GM23338 (cell line): Measurements from ENCODE around the gene NANP. TPM values are rescaled to one million over a fixed set of nuclear protein-coding genes. Genes with fewer than 3 reads are reported as not detected.

Experiments
- ATAC-seq: fragments of 200-7000 bp; cut with Tn5 transposase; 3 replicates; pipeline ENCODE4 v1.9.1; 2020
- DNase-seq: peaks from one replicate; pipeline ENCODE4 v3.0.0-alpha.2; 2015; ENCODE audit warnings: low spot score
- H2AFZ ChIP-seq: fragments of 200-600 bp; sonication (generic); 2 replicates; pipeline ENCODE4 v1.8.0; 2016; ENCODE audit warnings: antibody characterized with exemption, mild to moderate bottlenecking, moderate library complexity
- H3F3A ChIP-seq: fragments of 200-600 bp; sonication (generic); replicated peaks from 2 replicates; pipeline ENCODE4 v1.8.0; 2017; ENCODE audit warnings: antibody characterized with exemption, mixed run types, low read depth
- H3K27ac ChIP-seq: fragments of 200-600 bp; sonication (generic); 2 replicates; pipeline ENCODE4 v1.6.1; 2016; ENCODE audit warnings: low read depth
- H3K27me3 ChIP-seq: fragments of 200-600 bp; sonication (generic); 2 replicates; pipeline ENCODE4 v1.8.0; 2016; ENCODE audit warnings: mild to moderate bottlenecking, mixed run types, moderate library complexity; ENCODE audit not compliant: insufficient read depth
- H3K36me3 ChIP-seq: fragments of 200-600 bp; sonication (generic); 2 replicates; pipeline ENCODE4 v1.8.0; 2016; ENCODE audit warnings: mild to moderate bottlenecking; ENCODE audit not compliant: insufficient read depth
- H3K4me1 ChIP-seq: fragments of 200-600 bp; sonication (generic); 2 replicates; pipeline ENCODE4 v1.8.0; 2016; ENCODE audit warnings: mild to moderate bottlenecking, moderate library complexity; ENCODE audit not compliant: insufficient read depth
- H3K4me2 ChIP-seq: fragments of 200-600 bp; sonication (generic); 2 replicates; pipeline ENCODE4 v1.7.1; 2017; ENCODE audit warnings: mixed run types
- H3K4me3 ChIP-seq: fragments of 200-600 bp; sonication (generic); 2 replicates; pipeline ENCODE4 v1.6.1; 2016; ENCODE audit warnings: mixed run types
- H3K79me2 ChIP-seq: fragments of 200-600 bp; sonication (generic); replicated peaks from 2 replicates; pipeline ENCODE4 v1.8.0; 2017; ENCODE audit warnings: mild to moderate bottlenecking; ENCODE audit not compliant: insufficient read depth
- H3K9me2 ChIP-seq: fragments of 200-600 bp; sonication (generic); 2 replicates; pipeline ENCODE4 v1.8.0; 2017; ENCODE audit not compliant: insufficient read depth
- H4K20me1 ChIP-seq: fragments of 200-600 bp; sonication (generic); replicated peaks from 2 replicates; pipeline ENCODE4 v1.8.0; 2017; ENCODE audit warnings: mild to moderate bottlenecking; ENCODE audit not compliant: insufficient read depth
- H3K27ac Mint-ChIP-seq: 2 replicates; pipeline ENCODE4 v1.8.0; 2020; ENCODE audit warnings: inconsistent platforms, mild to moderate bottlenecking, moderate library complexity, mixed read lengths
- H3K27me3 Mint-ChIP-seq: 3 replicates; pipeline ENCODE4 v1.8.0; 2022; ENCODE audit warnings: low read depth, mild to moderate bottlenecking, moderate library complexity, mixed read lengths, inconsistent platforms; ENCODE audit not compliant: insufficient read depth, poor library complexity
- H3K36me3 Mint-ChIP-seq: 3 replicates; pipeline ENCODE4 v1.8.0; 2021; ENCODE audit warnings: low read depth, mild to moderate bottlenecking, inconsistent platforms, moderate library complexity, mixed read lengths
- H3K4me1 Mint-ChIP-seq: 3 replicates; pipeline ENCODE4 v1.8.0; 2020; ENCODE audit warnings: mild to moderate bottlenecking, inconsistent platforms, mixed read lengths
- H3K4me3 Mint-ChIP-seq: 3 replicates; pipeline ENCODE4 v1.8.0; 2021; ENCODE audit warnings: moderate library complexity, mild to moderate bottlenecking, inconsistent platforms, mixed read lengths
- H3K9me3 Mint-ChIP-seq: 3 replicates; pipeline ENCODE4 v1.8.0; 2020; ENCODE audit warnings: moderate library complexity, mild to moderate bottlenecking, inconsistent platforms, mixed read lengths
- CREB1 ChIP-seq: fragments of 250-450 bp; sonication (Bioruptor Pico); IDR thresholded peaks from 2 replicates; pipeline ENCODE4 v1.5.0; 2020; ENCODE audit warnings: low read depth, mild to moderate bottlenecking, moderate library complexity
- EZH2 ChIP-seq: fragments of 200-600 bp; sonication (generic); IDR thresholded peaks from one replicate; pipeline ENCODE4 v1.8.0; 2017; ENCODE audit warnings: antibody characterized with exemption, mild to moderate bottlenecking, low read depth; ENCODE audit not compliant: unreplicated experiment
- EZH2phosphoT487 ChIP-seq: fragments of 200-600 bp; sonication (generic); IDR thresholded peaks from one replicate; pipeline ENCODE4 v1.8.1; 2018; ENCODE audit warnings: antibody characterized with exemption; ENCODE audit not compliant: unreplicated experiment
- JUNB ChIP-seq: IDR thresholded peaks from one replicate; pipeline ENCODE4 v1.6.1; 2016; ENCODE audit warnings: antibody characterized with exemption; ENCODE audit not compliant: unreplicated experiment
- NANOG ChIP-seq: IDR thresholded peaks from 2 replicates; pipeline ENCODE4 v1.6.1; 2016; ENCODE audit warnings: antibody characterized with exemption, borderline replicate concordance
- POLR2AphosphoS5 ChIP-seq: IDR thresholded peaks from 2 replicates; pipeline ENCODE4 v1.6.1; 2016; ENCODE audit warnings: antibody characterized with exemption, low read depth
- ZNF114 ChIP-seq: fragments of 250-450 bp; sonication (Bioruptor Pico); IDR thresholded peaks from 2 replicates; pipeline ENCODE4 v1.5.0; 2020; ENCODE audit warnings: mild to moderate bottlenecking, moderate library complexity
- ZNF331 ChIP-seq: fragments of 250-450 bp; sonication (Bioruptor Pico); IDR thresholded peaks from 2 replicates; pipeline ENCODE4 v1.5.0; 2020; ENCODE audit warnings: low read depth, mild to moderate bottlenecking, moderate library complexity
- polyA plus RNA-seq: library from polyadenylated mRNA; unstranded; fragments of >200 nt; fragmentation: Nextera tagmentation; extraction: Ambion mirVana; gene quantifications from 2 replicates; pipeline ENCODE4 v1.2.1, GENCODE V29; 2016
- total RNA-seq: library from RNA; depleted of rRNA; stranded (reverse); fragments of >200 nt; shearing (Covaris generic); gene quantifications from 2 replicates; pipeline ENCODE4 v1.2.3, GENCODE V29; 2014
- TF ChIP-seq, protein P1 (sequence below): IDR thresholded peaks from 2 replicates; pipeline ENCODE4 v1.6.1; 2016; ENCODE audit warnings: antibody characterized with exemption
- TF ChIP-seq, protein P2 (sequence below): IDR thresholded peaks from one replicate; pipeline ENCODE4 v1.6.1; 2018; ENCODE audit warnings: antibody characterized with exemption; ENCODE audit not compliant: unreplicated experiment

The NANP gene
- total and polyA plus RNA-seq, 2 experiments from 2014 or later, result 3.9 to 7.6 TPM

DNA sequence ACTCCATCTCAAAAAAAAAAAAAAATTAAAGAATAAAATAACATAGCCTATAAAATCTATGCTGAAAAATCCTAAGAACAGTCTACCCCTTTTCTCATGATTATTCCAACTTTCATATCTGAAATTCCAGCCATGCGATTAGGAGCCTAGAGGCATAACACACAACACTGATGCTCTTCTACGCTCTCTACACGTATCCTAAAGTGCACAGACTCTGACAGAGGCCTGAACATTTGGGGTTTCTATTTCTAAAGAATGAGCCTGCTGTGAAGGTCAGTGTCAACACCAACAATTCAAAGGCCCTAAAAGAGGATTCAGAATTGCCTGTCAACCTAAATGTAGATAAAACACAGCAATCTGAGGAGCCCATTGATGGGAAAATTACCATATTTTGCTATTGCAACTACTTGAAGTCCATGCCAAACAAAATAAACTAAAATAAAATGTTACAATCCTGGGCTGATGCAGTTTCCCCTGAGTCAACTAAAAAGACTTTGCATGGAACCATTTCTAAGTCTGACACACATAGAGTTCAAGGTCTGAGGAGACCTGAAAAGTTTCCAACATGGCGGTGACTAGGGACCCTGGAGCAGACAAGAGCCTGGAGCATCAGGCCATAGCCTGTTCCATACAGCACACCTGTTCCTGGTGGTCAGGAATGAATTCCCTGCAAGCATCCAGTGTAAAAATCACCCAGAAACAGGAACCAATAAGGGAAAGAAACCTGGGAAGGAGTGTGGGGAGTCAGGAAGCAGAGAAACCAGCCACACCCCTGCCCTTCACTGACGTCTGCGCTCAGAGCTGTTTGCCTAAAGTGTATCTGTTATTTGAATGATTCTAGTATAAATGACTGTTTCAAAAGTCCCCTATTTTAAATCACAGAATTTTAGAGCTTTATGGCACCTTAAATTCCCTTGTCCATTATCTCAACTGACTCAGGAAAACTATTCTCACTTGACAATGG lies 50.2 kb downstream of the NANP start:
- Histone ChIP-seq H3K27me3 (no peaks in the 10 kb centered on the region), H2AFZ (no peak overlapping the region), H3K27ac (0 out of 2 replicates have a peak overlapping the region, but pooled peaks have one; percentile 48), H3K9me2 (no peaks in the 10 kb centered on the region), H3F3A (no peaks in the 10 kb centered on the region), H3K4me1 (no peaks in the 10 kb centered on the region), H3K4me2 (no peak overlapping the region), H4K20me1 (peaks cover 36% of the 10 kb centered on the region), H3K4me3 (no peak overlapping the region), H3K36me3 (no peaks in the 10 kb centered on the region), H3K79me2 (peaks cover 96% of the 10 kb centered on the region)
- DNase-seq (no peak), ATAC-seq (no peak)
- H3K9me3 Mint-ChIP-seq, result no peaks in the 10 kb centered on the region; the same call in 2 of the 3 replicates
- TF ChIP-seq NANOG, result no peak
- TF ChIP-seq, protein P1, sequence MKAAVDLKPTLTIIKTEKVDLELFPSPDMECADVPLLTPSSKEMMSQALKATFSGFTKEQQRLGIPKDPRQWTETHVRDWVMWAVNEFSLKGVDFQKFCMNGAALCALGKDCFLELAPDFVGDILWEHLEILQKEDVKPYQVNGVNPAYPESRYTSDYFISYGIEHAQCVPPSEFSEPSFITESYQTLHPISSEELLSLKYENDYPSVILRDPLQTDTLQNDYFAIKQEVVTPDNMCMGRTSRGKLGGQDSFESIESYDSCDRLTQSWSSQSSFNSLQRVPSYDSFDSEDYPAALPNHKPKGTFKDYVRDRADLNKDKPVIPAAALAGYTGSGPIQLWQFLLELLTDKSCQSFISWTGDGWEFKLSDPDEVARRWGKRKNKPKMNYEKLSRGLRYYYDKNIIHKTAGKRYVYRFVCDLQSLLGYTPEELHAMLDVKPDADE, result no peak
- TF ChIP-seq POLR2AphosphoS5, result no peak
- peaks cover 2% of the 10 kb centered on the region for H3K27me3 Mint-ChIP-seq
- H3K27ac Mint-ChIP-seq, result no peak overlapping the region
- peaks cover 7% of the 10 kb centered on the region; the same call in 2 of the 3 replicates for H3K4me1 Mint-ChIP-seq
- no peak overlapping the region for H3K4me3 Mint-ChIP-seq
- peaks cover 38% of the 10 kb centered on the region for H3K36me3 Mint-ChIP-seq

DNA sequence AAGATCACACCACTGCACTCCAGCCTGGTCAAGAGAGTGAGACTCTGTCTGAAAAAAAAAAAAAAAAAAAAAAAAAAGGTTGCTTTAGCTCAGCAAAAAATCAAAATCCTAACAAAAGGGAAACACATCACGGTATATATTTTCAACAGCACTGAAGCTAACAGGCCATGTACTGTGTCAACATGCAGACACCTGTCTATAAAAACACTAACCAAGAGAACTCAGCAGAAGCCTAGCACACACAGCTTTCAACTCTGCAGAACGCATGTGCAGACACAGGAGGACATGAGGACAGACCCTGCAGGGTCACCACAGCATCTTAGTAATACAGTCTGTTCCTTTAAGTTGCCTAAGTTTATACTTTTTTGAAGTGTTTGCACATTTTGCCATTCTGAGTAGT lies 52.0 kb downstream of the NANP start:
- Histone ChIP-seq H3K4me1 (peaks cover 9% of the 10 kb centered on the region; the same call in 1 of the 2 replicates), H3K9me2 (no peaks in the 10 kb centered on the region), H3K4me3 (no peak overlapping the region), H3F3A (no peaks in the 10 kb centered on the region), H3K27me3 (no peaks in the 10 kb centered on the region), H4K20me1 (peaks cover 33% of the 10 kb centered on the region), H3K79me2 (peaks cover 96% of the 10 kb centered on the region), H3K4me2 (no peak overlapping the region), H3K27ac (no peak overlapping the region), H2AFZ (no peak overlapping the region), H3K36me3 (no peaks in the 10 kb centered on the region)
- TF ChIP-seq EZH2phosphoT487 (no peak), NANOG (no peak), CREB1 (CRISPR knock-in tag) (no peak), ZNF331 (CRISPR knock-in tag) (no peak)
- Mint-ChIP-seq H3K9me3 (no peaks in the 10 kb centered on the region; the same call in 2 of the 3 replicates), H3K27ac (no peak overlapping the region), H3K27me3 (peaks cover 2% of the 10 kb centered on the region), H3K4me1 (peaks cover 20% of the 10 kb centered on the region), H3K4me3 (no peak overlapping the region), H3K36me3 (peaks cover 38% of the 10 kb centered on the region)
- ATAC-seq (no peak), DNase-seq (no peak)

DNA sequence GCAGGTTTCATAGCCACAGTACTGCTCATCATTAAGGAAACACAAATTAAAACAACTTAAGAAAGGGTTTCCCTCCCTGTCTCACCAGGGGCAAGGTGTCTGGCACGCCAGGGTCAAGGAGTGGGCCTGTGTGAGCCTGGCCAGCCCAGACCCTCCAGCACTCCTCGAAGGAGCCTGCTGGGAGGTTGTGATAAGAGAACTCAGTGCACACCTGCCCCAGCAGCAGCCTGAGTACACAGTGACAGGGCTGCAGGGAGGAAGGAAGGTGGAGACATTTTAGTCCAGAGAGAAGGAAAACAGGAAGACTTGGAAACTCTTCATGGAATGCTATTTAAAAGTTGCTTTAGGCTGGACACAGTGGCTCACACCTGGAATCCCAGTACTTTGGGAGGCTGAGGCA lies 52.6 kb downstream of the NANP start:
- Mint-ChIP-seq H3K9me3 (no peaks in the 10 kb centered on the region; the same call in 2 of the 3 replicates), H3K4me3 (no peak overlapping the region), H3K4me1 (peaks cover 24% of the 10 kb centered on the region), H3K27me3 (peaks cover 2% of the 10 kb centered on the region), H3K36me3 (peaks cover 40% of the 10 kb centered on the region), H3K27ac (0 out of 2 replicates have a peak overlapping the region, but pooled peaks have one; percentile 53)
- Histone ChIP-seq H3K4me1 (peaks cover 9% of the 10 kb centered on the region; the same call in 1 of the 2 replicates), H3K4me2 (no peak overlapping the region), H3K9me2 (no peaks in the 10 kb centered on the region), H2AFZ (no peak overlapping the region), H3F3A (no peaks in the 10 kb centered on the region), H3K27me3 (no peaks in the 10 kb centered on the region), H3K36me3 (no peaks in the 10 kb centered on the region), H3K79me2 (peaks cover 96% of the 10 kb centered on the region), H3K4me3 (no peak overlapping the region), H4K20me1 (peaks cover 33% of the 10 kb centered on the region), H3K27ac (no peak overlapping the region)
- ATAC-seq (no peak), DNase-seq (no peak)
- no peak for TF ChIP-seq EZH2phosphoT487
- TF ChIP-seq ZNF114 (CRISPR knock-in tag), result no peak
- no peak for TF ChIP-seq CREB1 (CRISPR knock-in tag)
- TF ChIP-seq NANOG, result no peak
- TF ChIP-seq, protein P2, sequence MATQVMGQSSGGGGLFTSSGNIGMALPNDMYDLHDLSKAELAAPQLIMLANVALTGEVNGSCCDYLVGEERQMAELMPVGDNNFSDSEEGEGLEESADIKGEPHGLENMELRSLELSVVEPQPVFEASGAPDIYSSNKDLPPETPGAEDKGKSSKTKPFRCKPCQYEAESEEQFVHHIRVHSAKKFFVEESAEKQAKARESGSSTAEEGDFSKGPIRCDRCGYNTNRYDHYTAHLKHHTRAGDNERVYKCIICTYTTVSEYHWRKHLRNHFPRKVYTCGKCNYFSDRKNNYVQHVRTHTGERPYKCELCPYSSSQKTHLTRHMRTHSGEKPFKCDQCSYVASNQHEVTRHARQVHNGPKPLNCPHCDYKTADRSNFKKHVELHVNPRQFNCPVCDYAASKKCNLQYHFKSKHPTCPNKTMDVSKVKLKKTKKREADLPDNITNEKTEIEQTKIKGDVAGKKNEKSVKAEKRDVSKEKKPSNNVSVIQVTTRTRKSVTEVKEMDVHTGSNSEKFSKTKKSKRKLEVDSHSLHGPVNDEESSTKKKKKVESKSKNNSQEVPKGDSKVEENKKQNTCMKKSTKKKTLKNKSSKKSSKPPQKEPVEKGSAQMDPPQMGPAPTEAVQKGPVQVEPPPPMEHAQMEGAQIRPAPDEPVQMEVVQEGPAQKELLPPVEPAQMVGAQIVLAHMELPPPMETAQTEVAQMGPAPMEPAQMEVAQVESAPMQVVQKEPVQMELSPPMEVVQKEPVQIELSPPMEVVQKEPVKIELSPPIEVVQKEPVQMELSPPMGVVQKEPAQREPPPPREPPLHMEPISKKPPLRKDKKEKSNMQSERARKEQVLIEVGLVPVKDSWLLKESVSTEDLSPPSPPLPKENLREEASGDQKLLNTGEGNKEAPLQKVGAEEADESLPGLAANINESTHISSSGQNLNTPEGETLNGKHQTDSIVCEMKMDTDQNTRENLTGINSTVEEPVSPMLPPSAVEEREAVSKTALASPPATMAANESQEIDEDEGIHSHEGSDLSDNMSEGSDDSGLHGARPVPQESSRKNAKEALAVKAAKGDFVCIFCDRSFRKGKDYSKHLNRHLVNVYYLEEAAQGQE, result no peak
- no peak for TF ChIP-seq EZH2
- TF ChIP-seq JUNB, result no peak
